HFFc6 (cell line): ENCODE measurements around the gene ABCG1. TPM values are rescaled to one million over a fixed set of nuclear protein-coding genes. Genes with fewer than 3 reads are reported as not detected.

ENCODE experiments used
- DNase-seq: peaks from one replicate; pipeline ENCODE4 v3.0.0-alpha.2; 2018
- H3K27ac Mint-ChIP-seq: 2 replicates; pipeline ENCODE4 v1.8.0; 2020; ENCODE audit warnings: mild to moderate bottlenecking, mixed read lengths
- H3K27me3 Mint-ChIP-seq: 2 replicates; pipeline ENCODE4 v1.8.0; 2021; ENCODE audit warnings: mild to moderate bottlenecking, moderate library complexity, mixed read lengths; ENCODE audit not compliant: insufficient read depth
- H3K36me3 Mint-ChIP-seq: 2 replicates; pipeline ENCODE4 v1.8.0; 2021; ENCODE audit warnings: low read depth, mixed read lengths
- H3K4me1 Mint-ChIP-seq: 2 replicates; pipeline ENCODE4 v1.8.0; 2020; ENCODE audit warnings: low read depth, mixed read lengths
- H3K4me3 Mint-ChIP-seq: 2 replicates; pipeline ENCODE4 v1.8.0; 2020; ENCODE audit warnings: mild to moderate bottlenecking, moderate library complexity, mixed read lengths
- H3K9me3 Mint-ChIP-seq: 2 replicates; pipeline ENCODE4 v1.8.0; 2020; ENCODE audit warnings: mild to moderate bottlenecking, mixed read lengths
- CTCF ChIP-seq: fragments of 200-600 bp; sonication (generic); IDR thresholded peaks from 2 replicates; pipeline ENCODE4 v1.5.0; 2021; ENCODE audit warnings: antibody characterized with exemption, mild to moderate bottlenecking
- total RNA-seq, 6 experiments: library from RNA; stranded (reverse); fragmentation: NEBNext Ultra II Directional; extraction: Animal tissue kit (Norgen Biotek cat#: 25700); gene quantifications; 2 replicates in 1 of 6; 3 replicates in 5 of 6; pipeline ENCODE4 v1.2.3, GENCODE V29; 2021

The ABCG1 gene
- total RNA-seq, 6 experiments from 2014 or later: not detected

- Mint-ChIP-seq H3K27ac (no peak overlapping the region), H3K4me1 (no peaks in the 10 kb centered on the region), H3K27me3 (peaks cover 10% of the 10 kb centered on the region), H3K36me3 (no peaks in the 10 kb centered on the region), H3K4me3 (no peak overlapping the region), H3K9me3 (peaks cover 5% of the 10 kb centered on the region)
- no peak for DNase-seq
- no peak for TF ChIP-seq CTCF
These were observed 30.1 kb downstream of the ABCG1 start for GRCh38 chr21:42248783-42249597.

GRCh38 chr21:42250422-42251403 lies 31.8 kb downstream of the ABCG1 start:
- Mint-ChIP-seq H3K27ac (no peak overlapping the region), H3K9me3 (peaks cover 8% of the 10 kb centered on the region), H3K36me3 (no peaks in the 10 kb centered on the region), H3K4me1 (no peaks in the 10 kb centered on the region), H3K27me3 (peaks cover 4% of the 10 kb centered on the region), H3K4me3 (no peak overlapping the region)
- DNase-seq: no peak
- TF ChIP-seq CTCF: no peak

- Mint-ChIP-seq H3K4me3 (no peak overlapping the region), H3K4me1 (no peaks in the 10 kb centered on the region), H3K27ac (no peak overlapping the region), H3K27me3 (peaks cover 4% of the 10 kb centered on the region), H3K9me3 (peaks cover 8% of the 10 kb centered on the region), H3K36me3 (no peaks in the 10 kb centered on the region)
- TF ChIP-seq CTCF: no peak
- no peak for DNase-seq
These were observed 32.8 kb downstream of the ABCG1 start for GRCh38 chr21:42251654-42252324.

- peaks cover 8% of the 10 kb centered on the region for H3K9me3 Mint-ChIP-seq
- peaks cover 4% of the 10 kb centered on the region for H3K27me3 Mint-ChIP-seq
These were observed 33.4 kb downstream of the ABCG1 start for GRCh38 chr21:42252325-42252654.

More at GRCh38 chr21:42252325-42252654, 33.4 kb downstream of the ABCG1 start:
- H3K4me3 Mint-ChIP-seq: no peak overlapping the region
- no peak overlapping the region for H3K27ac Mint-ChIP-seq
- no peak for DNase-seq
- no peaks in the 10 kb centered on the region for H3K36me3 Mint-ChIP-seq
- no peak for TF ChIP-seq CTCF
- H3K4me1 Mint-ChIP-seq: no peaks in the 10 kb centered on the region
